ENCODE results near the gene NPY5R.

DNA sequence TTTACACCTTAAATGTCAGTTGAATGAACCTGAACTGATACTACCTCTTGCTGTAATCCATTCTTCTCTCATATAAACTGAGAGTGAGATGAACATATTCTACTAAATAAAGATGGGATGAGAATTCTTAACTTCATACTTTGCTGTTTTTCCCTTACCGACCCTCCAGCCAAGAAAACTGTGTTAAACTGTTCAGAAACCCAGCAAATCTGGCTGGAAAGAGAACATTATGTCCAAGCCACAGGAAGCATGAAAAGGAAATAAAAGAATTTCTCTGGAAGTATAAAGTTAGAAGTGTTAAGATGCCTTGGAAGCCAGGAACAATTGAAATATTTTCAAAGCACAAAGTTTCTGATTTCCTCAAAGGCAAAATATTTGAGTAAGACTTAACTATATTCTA, 34.2 kb upstream of the NPY5R start:
- TF ChIP-seq ZNF530 (tag by site-specific recombination; IDR thresholded peaks at IDR 0.05; ENCODE audit: low read depth) (no peak), ZSCAN30 (tag by site-specific recombination; IDR thresholded peaks at IDR 0.05) (no peak), ZNF555 (tag by site-specific recombination; conservative IDR thresholded peaks at IDR 0.05) (no peak), ZFP69B (tag by site-specific recombination; IDR thresholded peaks at IDR 0.05) (no peak), ZBTB48 (tag by site-specific recombination; IDR thresholded peaks at IDR 0.05) (no peak), ZNF23 (tag by site-specific recombination; IDR thresholded peaks at IDR 0.05; ENCODE audit: borderline replicate concordance) (no peak), ZNF654 (tag by site-specific recombination; IDR thresholded peaks at IDR 0.05; ENCODE audit: low read depth) (no peak), ZNF274 (IDR thresholded peaks at IDR 0.05; ENCODE audit: low read length) (no peak), ZNF274 (tag by site-specific recombination; IDR thresholded peaks at IDR 0.05; ENCODE audit: borderline replicate concordance) (no peak)
- TF ChIP-seq, protein P1, sequence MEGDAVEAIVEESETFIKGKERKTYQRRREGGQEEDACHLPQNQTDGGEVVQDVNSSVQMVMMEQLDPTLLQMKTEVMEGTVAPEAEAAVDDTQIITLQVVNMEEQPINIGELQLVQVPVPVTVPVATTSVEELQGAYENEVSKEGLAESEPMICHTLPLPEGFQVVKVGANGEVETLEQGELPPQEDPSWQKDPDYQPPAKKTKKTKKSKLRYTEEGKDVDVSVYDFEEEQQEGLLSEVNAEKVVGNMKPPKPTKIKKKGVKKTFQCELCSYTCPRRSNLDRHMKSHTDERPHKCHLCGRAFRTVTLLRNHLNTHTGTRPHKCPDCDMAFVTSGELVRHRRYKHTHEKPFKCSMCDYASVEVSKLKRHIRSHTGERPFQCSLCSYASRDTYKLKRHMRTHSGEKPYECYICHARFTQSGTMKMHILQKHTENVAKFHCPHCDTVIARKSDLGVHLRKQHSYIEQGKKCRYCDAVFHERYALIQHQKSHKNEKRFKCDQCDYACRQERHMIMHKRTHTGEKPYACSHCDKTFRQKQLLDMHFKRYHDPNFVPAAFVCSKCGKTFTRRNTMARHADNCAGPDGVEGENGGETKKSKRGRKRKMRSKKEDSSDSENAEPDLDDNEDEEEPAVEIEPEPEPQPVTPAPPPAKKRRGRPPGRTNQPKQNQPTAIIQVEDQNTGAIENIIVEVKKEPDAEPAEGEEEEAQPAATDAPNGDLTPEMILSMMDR (tag by site-specific recombination; IDR thresholded peaks at IDR 0.05) = no peak
- TF ChIP-seq, protein P2, sequence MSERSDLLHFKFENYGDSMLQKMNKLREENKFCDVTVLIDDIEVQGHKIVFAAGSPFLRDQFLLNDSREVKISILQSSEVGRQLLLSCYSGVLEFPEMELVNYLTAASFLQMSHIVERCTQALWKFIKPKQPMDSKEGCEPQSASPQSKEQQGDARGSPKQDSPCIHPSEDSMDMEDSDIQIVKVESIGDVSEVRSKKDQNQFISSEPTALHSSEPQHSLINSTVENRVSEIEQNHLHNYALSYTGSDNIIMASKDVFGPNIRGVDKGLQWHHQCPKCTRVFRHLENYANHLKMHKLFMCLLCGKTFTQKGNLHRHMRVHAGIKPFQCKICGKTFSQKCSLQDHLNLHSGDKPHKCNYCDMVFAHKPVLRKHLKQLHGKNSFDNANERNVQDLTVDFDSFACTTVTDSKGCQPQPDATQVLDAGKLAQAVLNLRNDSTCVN (tag by site-specific recombination; optimal IDR thresholded peaks at IDR 0.05) = no peak

Measured in HEK293 (cell line).